ENCODE measurements around the gene CXXC1.

Gene CXXC1

DNA sequence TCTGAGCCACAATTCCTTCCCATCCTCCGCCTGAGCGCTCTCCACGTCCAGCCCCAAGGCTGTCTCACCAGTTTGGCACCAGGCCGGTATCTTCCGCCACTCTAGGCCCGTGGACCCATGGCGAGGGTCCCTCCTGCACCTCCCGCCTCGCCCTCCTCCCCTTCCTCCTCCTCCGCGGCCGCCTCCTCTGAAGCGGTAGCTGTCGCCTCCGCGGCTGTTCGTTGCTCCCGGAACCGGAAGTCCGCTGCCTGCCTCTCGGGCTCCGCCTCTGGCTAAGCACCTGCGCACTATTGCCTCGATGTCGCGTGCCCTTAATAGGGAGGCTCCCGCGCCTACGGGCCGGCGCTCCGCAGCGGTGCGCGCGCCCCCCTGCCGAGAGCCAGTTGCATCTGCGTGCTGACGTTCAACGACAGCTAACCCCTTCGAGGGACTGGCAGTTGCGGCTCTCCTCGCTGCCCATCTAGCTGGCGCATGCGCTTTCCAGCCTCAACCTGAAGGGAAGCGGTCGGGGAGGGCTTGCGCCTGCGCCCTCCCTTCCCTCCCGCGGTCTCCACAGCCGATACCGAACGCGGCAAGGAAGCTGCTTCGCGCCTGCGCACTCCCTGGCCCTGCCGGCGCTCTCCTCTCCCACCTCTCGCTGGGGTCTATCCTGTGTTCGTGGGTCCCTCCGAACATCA, 6.1 kb downstream of the CXXC1 start, which contains the start of gene MBD1:
Gene MBD1 (minus strand): TSS at position 229 of the 677 bp plus-strand sequence. CDS start 1,531 bp downstream, outside the sequence.
- CTCF ChIA-PET = no interaction called here

DNA sequence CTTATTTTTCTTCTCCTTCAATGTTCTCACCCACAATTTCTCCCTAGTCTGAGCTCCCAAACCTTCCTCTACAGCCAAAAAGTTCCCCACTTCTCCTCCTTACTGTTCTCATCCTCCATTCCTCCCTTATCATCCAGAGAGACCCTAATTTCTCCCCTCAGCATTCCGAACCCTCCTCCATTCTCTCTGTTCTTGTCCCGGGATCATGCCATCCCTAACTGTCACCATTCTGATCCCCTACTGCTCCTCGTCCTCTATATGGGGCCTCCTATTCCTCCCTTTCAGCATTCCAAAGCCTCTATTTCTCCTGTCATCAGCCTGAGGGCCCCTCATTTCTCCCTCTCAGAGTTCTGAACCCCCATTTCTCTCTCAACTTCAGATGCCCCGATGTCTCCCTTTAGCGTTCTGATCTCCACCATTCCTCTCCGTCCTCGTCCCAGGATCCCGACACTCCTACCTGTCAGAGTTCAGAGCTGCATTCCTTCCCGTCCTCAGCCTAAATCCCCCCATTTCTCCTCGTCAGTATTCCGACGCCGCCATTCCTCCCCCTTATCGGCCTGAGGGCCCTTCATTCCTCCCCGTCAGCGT, 6.7 kb downstream of the CXXC1 start:
- TF ChIP-seq, protein P1, sequence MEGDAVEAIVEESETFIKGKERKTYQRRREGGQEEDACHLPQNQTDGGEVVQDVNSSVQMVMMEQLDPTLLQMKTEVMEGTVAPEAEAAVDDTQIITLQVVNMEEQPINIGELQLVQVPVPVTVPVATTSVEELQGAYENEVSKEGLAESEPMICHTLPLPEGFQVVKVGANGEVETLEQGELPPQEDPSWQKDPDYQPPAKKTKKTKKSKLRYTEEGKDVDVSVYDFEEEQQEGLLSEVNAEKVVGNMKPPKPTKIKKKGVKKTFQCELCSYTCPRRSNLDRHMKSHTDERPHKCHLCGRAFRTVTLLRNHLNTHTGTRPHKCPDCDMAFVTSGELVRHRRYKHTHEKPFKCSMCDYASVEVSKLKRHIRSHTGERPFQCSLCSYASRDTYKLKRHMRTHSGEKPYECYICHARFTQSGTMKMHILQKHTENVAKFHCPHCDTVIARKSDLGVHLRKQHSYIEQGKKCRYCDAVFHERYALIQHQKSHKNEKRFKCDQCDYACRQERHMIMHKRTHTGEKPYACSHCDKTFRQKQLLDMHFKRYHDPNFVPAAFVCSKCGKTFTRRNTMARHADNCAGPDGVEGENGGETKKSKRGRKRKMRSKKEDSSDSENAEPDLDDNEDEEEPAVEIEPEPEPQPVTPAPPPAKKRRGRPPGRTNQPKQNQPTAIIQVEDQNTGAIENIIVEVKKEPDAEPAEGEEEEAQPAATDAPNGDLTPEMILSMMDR (conservative IDR thresholded peaks at IDR 0.05; ENCODE audit: low read depth) = no peak
- ChIA-PET POLR2A (ENCODE audit: low non-redundant PET) (no interaction called here), CTCF (no interaction called here)
- H3K27ac ChIP-seq = peak overlapping the region; percentile 91
- DNase-seq (ENCODE audit: low spot score) = no peak

More for the DNA sequence above, 6.1 kb downstream of the CXXC1 start, which contains the start of gene MBD1:
- peak within 1 kb of the TSS; percentile 91 for H3K27ac ChIP-seq
- DNase-seq (ENCODE audit: low spot score) = peak; percentile 90
- TF ChIP-seq, protein P1 (conservative IDR thresholded peaks at IDR 0.05; ENCODE audit: low read depth) = no peak
- POLR2A ChIA-PET (ENCODE audit: low non-redundant PET) = no interaction called here

DNA sequence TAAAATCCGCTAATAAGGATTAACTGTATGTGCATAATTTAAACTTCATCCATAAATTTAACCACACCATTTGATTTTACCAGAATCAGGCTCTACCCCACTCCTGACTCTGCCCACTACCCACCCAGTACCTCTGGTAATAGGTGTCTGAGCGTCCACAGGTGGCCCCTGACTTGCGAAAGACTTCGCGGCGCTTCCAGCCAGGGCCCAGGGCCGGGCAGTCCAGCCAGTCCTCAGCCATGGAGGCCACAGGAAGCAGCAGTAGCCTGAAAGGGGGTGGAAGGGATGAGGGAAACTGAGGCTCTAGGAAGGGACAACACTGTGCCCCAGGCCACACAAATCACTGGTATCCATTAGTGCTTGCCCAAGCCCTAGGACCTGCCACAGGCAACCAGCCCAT, 7.7 kb downstream of the CXXC1 start:
- POLR2A ChIA-PET (ENCODE audit: low non-redundant PET) = no interaction called here
- CTCF ChIA-PET = no interaction called here
- DNase-seq (ENCODE audit: low spot score) = no peak
- TF ChIP-seq, protein P1 (conservative IDR thresholded peaks at IDR 0.05; ENCODE audit: low read depth) = no peak
- peak overlapping the region; percentile 64 for H3K27ac ChIP-seq

DNA sequence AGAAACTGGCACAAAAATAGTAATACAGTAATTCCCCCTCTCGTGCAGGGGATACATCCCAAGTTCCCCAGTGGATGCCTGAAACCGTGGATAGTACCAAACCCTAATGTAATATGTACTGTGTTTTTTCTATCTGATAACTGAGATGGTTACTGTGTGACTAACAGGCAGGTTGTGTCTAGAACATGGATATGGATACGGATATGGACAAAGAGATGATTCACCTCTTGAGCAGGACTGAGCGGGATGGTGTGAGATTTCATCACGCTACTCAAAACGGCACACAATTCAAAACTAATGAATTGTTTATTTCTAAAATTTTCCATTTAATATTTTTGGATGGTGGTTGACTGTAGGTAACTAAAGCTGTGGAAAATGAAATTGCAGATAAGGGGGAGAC, 9.6 kb downstream of the CXXC1 start:
- POLR2A ChIA-PET (ENCODE audit: low non-redundant PET) = no interaction called here
- no peak overlapping the region for H3K27ac ChIP-seq
- TF ChIP-seq, protein P1 (conservative IDR thresholded peaks at IDR 0.05; ENCODE audit: low read depth) = no peak
- DNase-seq (ENCODE audit: low spot score) = peak; percentile 72
- CTCF ChIA-PET = no interaction called here

DNA sequence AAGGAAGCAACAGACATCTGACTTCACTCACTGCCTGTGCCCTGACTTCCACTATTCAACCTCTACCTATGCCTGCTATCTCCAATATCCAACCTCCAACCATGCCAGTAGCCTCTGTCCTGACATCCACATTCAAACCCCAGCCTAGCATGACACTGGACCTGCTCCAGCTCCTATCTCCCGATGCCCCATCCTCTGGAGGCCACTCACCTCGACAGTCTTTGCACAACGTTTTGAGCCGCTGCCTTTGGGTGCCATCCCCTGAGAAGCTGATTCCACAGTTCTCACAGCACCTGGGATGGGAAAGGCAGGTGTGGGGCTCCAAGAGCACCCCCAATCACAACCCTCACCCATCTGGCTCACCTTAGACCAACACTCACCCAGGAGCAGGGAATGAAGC, 11.0 kb downstream of the CXXC1 start:
- peak overlapping the region; percentile 39 for H3K27ac ChIP-seq
- TF ChIP-seq, protein P1 (conservative IDR thresholded peaks at IDR 0.05; ENCODE audit: low read depth) = no peak
- no peak for DNase-seq (ENCODE audit: low spot score)
- CTCF ChIA-PET = interaction anchor here (0.7 kb wide), 1 partner anchor 131 kb away, joined by 3 read pairs; no protein-coding TSS in a partner anchor
- POLR2A ChIA-PET (ENCODE audit: low non-redundant PET) = no interaction called here

DNA sequence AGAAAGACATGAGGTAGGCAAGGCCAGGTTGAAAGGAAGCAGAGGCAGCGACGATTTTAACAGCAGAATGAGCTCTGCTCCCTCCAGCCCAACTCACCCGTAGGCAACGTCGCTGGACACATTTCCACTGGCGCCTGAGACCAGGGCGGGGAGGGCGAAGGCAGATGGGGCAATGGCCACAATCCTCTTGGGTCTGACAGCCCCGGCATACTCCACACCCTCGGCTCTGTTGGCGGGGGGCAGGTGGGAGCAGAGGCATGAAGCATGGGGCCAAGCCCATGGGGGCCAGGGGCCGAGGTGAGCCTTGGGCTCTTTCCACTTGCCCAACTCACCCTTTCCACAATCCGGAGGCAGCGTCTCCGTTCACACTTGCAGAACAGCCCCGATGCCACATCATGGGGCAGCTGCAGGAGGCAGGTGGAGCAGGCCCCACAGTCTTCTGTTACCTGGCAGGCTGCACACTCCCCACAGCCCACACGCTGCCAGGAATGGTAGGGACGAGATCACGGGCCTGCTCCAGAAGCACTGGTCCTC, 11.9 kb downstream of the CXXC1 start:
- DNase-seq (ENCODE audit: low spot score) = no peak
- no peak overlapping the region for H3K27ac ChIP-seq
- ChIA-PET POLR2A (ENCODE audit: low non-redundant PET) (no interaction called here), CTCF (interaction anchor here (0.7 kb wide), 1 partner anchor 132 kb away, joined by 3 read pairs; no protein-coding TSS in a partner anchor)
- TF ChIP-seq, protein P1 (conservative IDR thresholded peaks at IDR 0.05; ENCODE audit: low read depth) = no peak

Data from RWPE1 (cell line).